Adipocyte (in vitro differentiated cells): Measurements from ENCODE around the gene NRG2.

Experiments
- DNase-seq: peaks from one replicate; pipeline ENCODE4 v3.0.0-alpha.2; 2015; ENCODE audit warnings: low read depth
- H3K27me3 ChIP-seq: replicated peaks from 2 replicates; pipeline ENCODE4 v1.7.0; 2013; ENCODE audit warnings: mild to moderate bottlenecking, low read length, moderate library complexity; ENCODE audit not compliant: control insufficient read depth, insufficient read depth
- H3K36me3 ChIP-seq: 2 replicates; pipeline ENCODE4 v1.7.0; 2013; ENCODE audit warnings: low read length, mild to moderate bottlenecking, moderate library complexity; ENCODE audit not compliant: control insufficient read depth, insufficient read depth, severe bottlenecking
- H3K4me1 ChIP-seq: 2 replicates; pipeline ENCODE4 v1.7.0; 2013; ENCODE audit warnings: mild to moderate bottlenecking, low read length, moderate library complexity; ENCODE audit not compliant: control insufficient read depth, insufficient read depth
- H3K4me3 ChIP-seq: 2 replicates; pipeline ENCODE4 v1.7.0; 2013; ENCODE audit warnings: mild to moderate bottlenecking, low read length, moderate library complexity
- H3K9ac ChIP-seq: 2 replicates; pipeline ENCODE4 v1.7.0; 2013; ENCODE audit warnings: mild to moderate bottlenecking, low read length, moderate library complexity
- H3K9me3 ChIP-seq: 2 replicates; pipeline ENCODE4 v1.7.0; 2013; ENCODE audit warnings: mild to moderate bottlenecking, low read length, moderate library complexity; ENCODE audit not compliant: control insufficient read depth

The NRG2 gene

DNA sequence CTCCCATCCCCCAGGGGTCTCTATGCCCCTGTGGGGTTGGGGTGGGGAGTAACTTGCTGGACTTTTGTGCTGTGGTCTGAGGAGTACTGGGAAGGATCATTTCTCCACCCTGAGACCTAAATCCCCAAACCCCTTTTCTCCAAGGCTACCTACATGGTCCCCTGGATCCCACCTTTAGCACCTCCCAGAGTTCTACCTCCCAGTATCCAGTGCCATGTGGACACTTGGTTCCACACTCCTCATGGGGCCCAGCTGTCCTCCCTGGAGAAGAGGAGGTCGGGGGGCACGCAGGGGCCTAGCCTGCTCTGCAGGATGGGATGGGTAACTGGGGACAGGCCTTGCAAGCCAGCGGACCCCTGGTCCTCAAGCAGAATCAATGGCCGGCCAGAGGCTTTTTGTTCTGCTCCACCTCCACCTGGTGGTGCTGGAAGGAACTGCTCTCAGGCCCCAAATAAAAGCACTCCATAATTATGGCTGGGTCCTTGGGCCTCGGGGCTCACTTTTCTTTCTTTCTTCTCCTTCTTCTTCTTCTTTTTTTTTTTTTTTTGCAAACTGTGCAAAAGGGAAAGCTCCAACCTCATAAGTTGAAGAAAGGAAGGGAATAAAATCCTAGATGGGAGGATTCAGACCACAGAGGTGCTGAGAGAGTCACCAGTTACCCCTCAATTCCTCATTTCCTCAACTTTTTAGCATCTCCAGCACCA is 179.1 kb downstream of the NRG2 start:
- no peaks in the 10 kb centered on the region for H3K27me3 ChIP-seq
- H3K36me3 ChIP-seq, result no peaks in the 10 kb centered on the region
- H3K4me3 ChIP-seq, result no peak overlapping the region
- H3K9ac ChIP-seq, result peak overlapping the region; percentile 26
- no peaks in the 10 kb centered on the region for H3K9me3 ChIP-seq
- peak; percentile 83 for DNase-seq
- peaks cover 11% of the 10 kb centered on the region for H3K4me1 ChIP-seq

DNA sequence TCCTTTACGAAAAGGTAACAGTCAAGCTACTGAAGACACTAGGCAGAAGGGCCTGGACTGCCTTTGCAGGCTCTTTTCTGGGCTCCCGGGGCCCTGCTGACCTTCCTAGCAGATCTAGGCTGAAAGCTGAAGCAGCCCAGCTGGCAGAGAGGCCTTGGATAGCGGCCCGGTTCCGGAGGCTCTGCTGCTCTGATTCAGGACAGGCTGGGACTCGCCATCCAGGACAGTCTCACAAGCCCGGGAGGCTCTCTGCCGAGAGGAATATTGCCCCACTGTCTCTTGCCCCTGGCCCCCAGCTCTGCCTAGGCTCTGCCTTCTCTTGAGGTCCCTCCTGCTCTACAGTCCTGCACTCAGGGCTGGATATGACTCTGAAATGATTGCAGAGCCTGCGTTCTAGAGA is 179.7 kb downstream of the NRG2 start:
- no peaks in the 10 kb centered on the region for H3K36me3 ChIP-seq
- no peak for DNase-seq
- peaks cover 3% of the 10 kb centered on the region for H3K27me3 ChIP-seq
- no peak overlapping the region for H3K4me3 ChIP-seq
- H3K9ac ChIP-seq, result peak overlapping the region; percentile 14
- no peaks in the 10 kb centered on the region for H3K9me3 ChIP-seq
- peaks cover 11% of the 10 kb centered on the region for H3K4me1 ChIP-seq

DNA sequence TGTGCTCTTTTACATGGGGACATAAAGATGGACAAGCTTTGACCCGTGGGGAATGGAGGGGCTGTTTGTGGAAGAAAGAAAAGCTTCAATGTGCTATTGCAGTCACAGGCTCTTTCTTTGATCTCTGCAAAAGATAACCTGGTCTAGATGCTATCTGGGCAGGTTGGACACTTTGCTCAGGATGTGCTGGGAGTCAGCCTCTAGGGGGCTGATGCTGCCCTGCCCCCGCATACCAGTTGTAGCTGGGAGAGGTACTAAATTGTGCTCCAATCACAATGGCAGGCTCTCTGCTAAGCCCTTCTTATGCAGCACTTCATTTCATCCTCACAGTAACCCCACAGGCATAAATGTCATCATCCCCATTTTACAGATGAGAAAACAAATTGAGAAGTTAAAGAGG is 180.3 kb downstream of the NRG2 start:
- H3K4me3 ChIP-seq, result no peak overlapping the region
- H3K9me3 ChIP-seq, result no peaks in the 10 kb centered on the region
- no peaks in the 10 kb centered on the region for H3K36me3 ChIP-seq
- peaks cover 8% of the 10 kb centered on the region for H3K27me3 ChIP-seq
- peaks cover 11% of the 10 kb centered on the region for H3K4me1 ChIP-seq
- DNase-seq, result no peak
- H3K9ac ChIP-seq, result no peak overlapping the region

DNA sequence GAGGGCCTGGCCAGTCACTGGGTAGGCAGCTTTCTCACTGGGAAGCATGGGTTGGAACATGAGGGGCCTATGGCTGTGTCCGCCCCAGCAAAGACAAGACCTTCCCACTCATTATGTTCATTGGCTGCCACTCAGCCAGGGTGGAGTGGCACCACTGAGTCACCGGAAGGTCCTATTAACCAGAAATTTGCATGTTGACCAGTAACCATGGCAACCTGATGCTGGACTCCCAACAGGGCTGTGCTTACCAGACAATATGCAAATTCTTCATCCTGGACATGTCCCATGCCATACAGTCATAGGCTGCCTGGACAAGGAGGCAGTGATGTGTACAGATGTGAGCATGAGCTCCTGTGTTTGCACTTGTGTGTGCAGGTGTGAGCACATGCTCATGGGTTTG is 180.8 kb downstream of the NRG2 start:
- H3K36me3 ChIP-seq, result no peaks in the 10 kb centered on the region

DNA sequence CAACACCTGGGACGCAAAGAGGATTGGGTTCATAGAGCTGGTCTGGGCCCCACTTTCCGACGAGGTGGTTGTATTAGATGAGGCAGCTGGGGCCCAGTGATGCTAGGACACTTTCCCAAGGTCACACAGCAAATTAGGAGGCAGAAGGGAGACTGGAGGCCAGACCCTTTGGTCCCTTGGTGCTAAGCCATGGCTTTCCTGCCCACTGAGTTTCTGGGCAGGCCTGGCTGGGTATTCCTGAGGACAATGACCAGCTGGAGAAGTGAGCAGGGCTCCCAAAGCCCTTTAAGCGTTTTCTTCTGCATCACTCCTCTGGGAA is 181.3 kb downstream of the NRG2 start:
- no peak for DNase-seq
- Histone ChIP-seq H3K4me3 (no peak overlapping the region), H3K27me3 (peaks cover 8% of the 10 kb centered on the region), H3K9ac (no peak overlapping the region), H3K4me1 (peaks cover 11% of the 10 kb centered on the region), H3K9me3 (no peaks in the 10 kb centered on the region), H3K36me3 (no peaks in the 10 kb centered on the region)

More for the DNA sequence above, 180.8 kb downstream of the NRG2 start:
- Histone ChIP-seq H3K9me3 (no peaks in the 10 kb centered on the region), H3K9ac (no peak overlapping the region), H3K27me3 (peaks cover 8% of the 10 kb centered on the region), H3K4me1 (peaks cover 11% of the 10 kb centered on the region), H3K4me3 (no peak overlapping the region)
- DNase-seq, result no peak

DNA sequence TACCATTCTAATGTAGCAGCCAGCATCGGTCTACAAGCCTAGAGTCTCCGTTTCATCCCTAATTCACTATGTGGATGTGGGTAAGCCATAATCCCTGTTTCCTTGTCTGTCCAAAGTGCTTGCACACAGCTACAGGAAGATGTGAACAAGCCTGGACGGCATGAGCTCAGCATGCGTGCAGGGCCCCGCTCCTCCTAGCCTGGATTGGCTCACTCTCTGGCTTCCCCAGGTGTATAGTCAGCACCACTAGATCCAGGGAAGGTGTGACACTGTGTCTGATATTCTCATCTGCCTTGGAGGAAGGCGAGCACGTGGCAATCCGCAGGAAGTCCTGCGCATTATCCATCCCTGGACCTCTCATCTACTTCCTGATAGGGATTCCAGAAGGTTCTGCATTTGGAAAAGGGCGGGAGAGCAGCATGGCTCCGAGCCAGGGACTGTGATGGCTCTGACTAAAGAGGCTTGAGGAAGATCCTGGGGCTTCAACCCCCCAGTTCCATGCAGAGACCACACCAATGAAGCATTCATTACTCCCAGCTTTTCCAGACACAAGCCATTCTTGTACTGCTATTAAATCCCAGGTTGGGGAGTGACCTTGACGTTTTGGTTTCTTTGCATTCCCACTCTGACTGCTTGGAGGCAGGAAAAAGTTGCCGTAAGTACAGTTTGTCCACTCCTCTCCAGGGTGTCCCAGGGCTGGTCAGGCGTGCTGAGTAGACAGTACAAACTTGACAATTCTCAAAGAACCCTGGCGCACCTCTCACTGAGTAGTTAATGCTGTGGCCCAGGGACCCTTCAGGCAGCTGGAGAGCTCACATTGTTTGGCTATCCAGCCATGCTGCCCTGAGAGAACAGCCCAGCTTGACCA is 181.8 kb downstream of the NRG2 start:
- H3K9ac ChIP-seq, result no peak overlapping the region
- DNase-seq, result no peak
- no peak overlapping the region for H3K4me3 ChIP-seq
- H3K9me3 ChIP-seq, result no peaks in the 10 kb centered on the region
- peaks cover 11% of the 10 kb centered on the region for H3K4me1 ChIP-seq
- no peaks in the 10 kb centered on the region for H3K36me3 ChIP-seq
- peaks cover 8% of the 10 kb centered on the region for H3K27me3 ChIP-seq

DNA sequence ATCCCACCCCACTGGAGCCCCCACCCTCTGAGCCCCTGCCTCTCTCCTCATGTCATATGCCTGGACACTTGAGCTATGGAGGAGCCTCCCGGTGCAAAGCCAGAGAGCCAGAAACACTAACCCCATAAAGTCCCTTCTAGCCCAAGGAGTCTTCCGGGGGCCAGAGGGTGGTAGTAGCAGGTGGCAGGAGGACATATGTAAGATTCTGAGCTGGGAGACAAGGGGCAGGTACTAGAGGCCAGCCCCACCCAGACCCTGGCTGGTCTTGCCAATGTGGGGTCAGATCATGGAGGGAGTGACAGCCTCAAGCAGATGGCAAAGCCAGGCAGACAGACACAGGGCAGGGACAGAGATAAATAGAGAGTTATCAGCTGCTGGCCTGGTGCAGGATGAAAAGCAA is 184.1 kb downstream of the NRG2 start:
- Histone ChIP-seq H3K9me3 (no peaks in the 10 kb centered on the region), H3K27me3 (peaks cover 8% of the 10 kb centered on the region), H3K9ac (no peak overlapping the region), H3K36me3 (no peaks in the 10 kb centered on the region), H3K4me1 (peaks cover 10% of the 10 kb centered on the region), H3K4me3 (no peak overlapping the region)
- no peak for DNase-seq

DNA sequence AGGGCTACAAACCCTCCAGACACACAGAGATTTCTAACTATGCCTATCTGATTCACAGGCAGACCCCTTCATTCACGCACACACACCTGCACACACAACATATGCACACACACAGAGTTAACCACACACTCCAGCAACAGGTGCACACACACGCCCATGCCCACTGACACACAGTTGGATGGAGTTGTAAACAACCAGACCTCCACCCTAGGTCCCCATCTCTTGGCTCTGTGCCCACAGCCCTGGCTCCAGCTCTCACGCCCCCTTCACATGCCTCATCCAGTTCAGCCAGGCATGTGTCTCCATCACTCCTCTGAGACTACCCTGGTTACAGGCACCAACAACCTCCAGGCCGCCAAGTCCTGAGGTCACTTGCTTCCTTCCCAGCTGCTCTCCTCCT is 186.4 kb downstream of the NRG2 start:
- Histone ChIP-seq H3K9me3 (no peaks in the 10 kb centered on the region), H3K36me3 (no peaks in the 10 kb centered on the region), H3K9ac (no peak overlapping the region), H3K27me3 (peaks cover 8% of the 10 kb centered on the region), H3K4me3 (no peak overlapping the region), H3K4me1 (no peaks in the 10 kb centered on the region)
- DNase-seq, result no peak

DNA sequence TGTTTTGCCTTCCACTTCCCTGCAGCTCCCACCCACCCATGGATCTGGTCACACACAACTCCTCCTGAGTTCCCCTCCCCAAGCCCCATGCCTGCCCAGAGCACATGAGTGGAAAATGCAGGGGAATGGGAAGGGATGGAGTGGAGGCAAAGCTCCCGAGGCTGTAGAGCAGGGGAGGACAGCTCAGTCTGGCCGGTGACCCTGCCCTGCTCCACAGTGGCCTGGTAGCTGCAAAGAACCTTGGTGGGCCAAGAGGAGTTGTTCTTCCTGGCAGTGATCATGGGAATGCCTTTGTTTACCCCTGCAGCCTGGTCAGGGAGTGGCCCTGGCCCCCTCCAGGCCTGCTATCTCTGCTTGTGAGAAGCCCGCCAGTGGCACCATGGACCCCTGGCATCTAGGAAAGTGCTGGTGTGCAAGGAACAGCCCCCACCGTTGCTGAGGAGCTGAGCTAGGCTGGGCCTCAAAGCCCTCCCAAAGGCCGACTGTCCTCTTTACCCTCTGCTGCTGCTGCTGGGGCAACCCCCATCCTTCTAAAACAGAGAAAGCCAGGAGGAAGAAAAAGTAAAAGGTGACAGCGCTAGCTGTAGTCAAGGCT is 187.1 kb downstream of the NRG2 start:
- H3K9me3 ChIP-seq, result no peaks in the 10 kb centered on the region
- no peak for DNase-seq
- H3K36me3 ChIP-seq, result no peaks in the 10 kb centered on the region
- H3K4me1 ChIP-seq, result no peaks in the 10 kb centered on the region
- peaks cover 8% of the 10 kb centered on the region for H3K27me3 ChIP-seq
- no peak overlapping the region for H3K4me3 ChIP-seq
- H3K9ac ChIP-seq, result no peak overlapping the region

DNA sequence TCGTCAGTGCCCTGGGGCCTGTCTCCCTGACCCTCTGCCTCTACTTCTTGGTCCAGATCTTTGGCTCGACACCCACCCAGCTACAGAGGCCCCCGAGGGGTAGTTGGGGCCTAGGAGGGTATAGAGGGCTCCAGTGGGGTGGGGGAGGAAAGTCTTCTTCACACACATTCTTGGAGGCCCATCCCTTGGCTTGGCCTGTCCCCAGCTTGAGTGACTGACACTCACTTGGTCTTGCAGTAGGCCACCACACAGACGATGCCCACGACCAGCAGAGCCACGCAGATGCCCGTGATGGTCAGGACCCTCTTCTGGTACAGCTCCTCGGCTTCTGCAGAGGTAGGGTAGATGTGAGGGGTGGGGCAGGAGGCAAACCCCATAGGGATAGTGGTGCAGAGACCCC is 187.6 kb downstream of the NRG2 start:
- DNase-seq, result no peak
- Histone ChIP-seq H3K36me3 (no peaks in the 10 kb centered on the region), H3K9me3 (no peaks in the 10 kb centered on the region), H3K27me3 (peaks cover 8% of the 10 kb centered on the region), H3K4me1 (no peaks in the 10 kb centered on the region), H3K9ac (no peak overlapping the region), H3K4me3 (no peak overlapping the region)

DNA sequence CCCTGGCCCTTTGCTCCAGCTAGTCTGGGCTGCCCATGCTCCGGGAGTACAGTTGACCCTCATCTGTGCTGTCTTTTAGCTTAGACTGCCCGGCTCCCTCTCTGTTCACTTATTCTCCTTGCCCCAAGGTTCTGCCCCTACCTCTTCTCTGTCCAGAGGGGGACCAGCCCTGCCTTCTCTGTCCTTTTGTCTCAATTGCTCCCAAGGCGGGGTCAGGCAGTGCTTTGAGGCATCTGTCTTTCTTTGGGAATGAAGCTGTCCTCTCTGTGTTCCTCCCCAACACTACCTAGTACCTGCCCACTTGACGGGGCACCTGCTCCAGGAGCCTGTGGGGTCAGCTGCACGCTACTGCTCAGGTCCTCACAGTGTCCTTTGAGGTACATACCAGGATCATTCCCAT is 188.1 kb downstream of the NRG2 start:
- Histone ChIP-seq H3K27me3 (peaks cover 8% of the 10 kb centered on the region), H3K9ac (no peak overlapping the region)

More for the DNA sequence above, 188.1 kb downstream of the NRG2 start:
- H3K36me3 ChIP-seq, result no peaks in the 10 kb centered on the region
- H3K9me3 ChIP-seq, result no peaks in the 10 kb centered on the region
- no peak for DNase-seq
- no peaks in the 10 kb centered on the region for H3K4me1 ChIP-seq
- H3K4me3 ChIP-seq, result no peak overlapping the region
